GM20431 (cell line): ENCODE measurements around the gene NUDT13.

ENCODE experiments used
- in situ Hi-C: fragments of 300-500 bp; cut with MseI, MboI; formaldehyde crosslinking; loops from one replicate; pipeline ENCODE4 v1.15.0; 2020; ENCODE audit warnings: low sequenced_read_pairs; ENCODE audit not compliant: unreplicated experiment

Gene NUDT13

GRCh38 chr10:73161079-73161478 is 50.8 kb downstream of the NUDT13 start:
- in situ Hi-C loops: no loop called here

GRCh38 chr10:73161662-73162061 is 51.4 kb downstream of the NUDT13 start:
- in situ Hi-C loops: no loop called here

GRCh38 chr10:73163096-73163495 is 52.8 kb downstream of the NUDT13 start:
- in situ Hi-C loops: no loop called here

- in situ Hi-C loops: no loop called here
These were observed 56.7 kb downstream of the NUDT13 start for GRCh38 chr10:73166972-73167371.

- in situ Hi-C loops: no loop called here
These were observed 57.2 kb downstream of the NUDT13 start for GRCh38 chr10:73167458-73167782.

GRCh38 chr10:73167783-73168464 is 57.7 kb downstream of the NUDT13 start, which contains the start of the genes ECD and FAM149B1:
TSS of gene ECD (minus strand) at chr10:73168008. CDS start at chr10:73163937, 4,071 bp downstream.
TSS of gene FAM149B1 (plus strand) at chr10:73168119. CDS start at chr10:73168340, 221 bp downstream.
- in situ Hi-C loops: no loop called here

- in situ Hi-C loops: no loop called here
These were observed 58.2 kb downstream of the NUDT13 start for GRCh38 chr10:73168465-73168803.

- in situ Hi-C loops: no loop called here
These were observed 59.1 kb downstream of the NUDT13 start for GRCh38 chr10:73169320-73169719.

- in situ Hi-C loops: no loop called here
These were observed 62.6 kb downstream of the NUDT13 start for GRCh38 chr10:73172867-73173266.

- in situ Hi-C loops: no loop called here
These were observed 64.1 kb downstream of the NUDT13 start for GRCh38 chr10:73174148-73174925.
